NCI-H82 treated with DMSO at 0.1 percent for 48 hours (cell line): ENCODE results near the gene CELSR1.
"Not testable (repeated sequence)": the region's sequence is repeated elsewhere in the genome, so short reads cannot be mapped to it uniquely, and the experiment has no call there.

Experiments used
- DNase-seq: peaks from one replicate; lab custom pipeline; 2025; ENCODE audit not compliant: unreplicated experiment; lab: John Stamatoyannopoulos, UW

CELSR1 gene

GRCh38 chr22:46401370-46401769 lies 136.1 kb downstream of the CELSR1 start:
- no peak for DNase-seq

GRCh38 chr22:46399251-46400024 lies 138.0 kb downstream of the CELSR1 start:
- DNase-seq, result no peak

GRCh38 chr22:46397951-46398350 lies 139.5 kb downstream of the CELSR1 start:
- DNase-seq, result no peak

- no peak for DNase-seq
These were observed 139.9 kb downstream of the CELSR1 start for GRCh38 chr22:46397514-46397913.

- DNase-seq, result not testable (repeated sequence)
These were observed 140.4 kb downstream of the CELSR1 start for GRCh38 chr22:46397049-46397448.

GRCh38 chr22:46395145-46395544 lies 142.3 kb downstream of the CELSR1 start:
- no peak for DNase-seq

GRCh38 chr22:46394622-46395021 lies 142.8 kb downstream of the CELSR1 start:
- DNase-seq, result no peak

GRCh38 chr22:46393873-46394272 lies 143.5 kb downstream of the CELSR1 start:
- DNase-seq, result no peak

- no peak for DNase-seq
These were observed 145.1 kb downstream of the CELSR1 start for GRCh38 chr22:46392137-46392844.

- DNase-seq, result no peak
These were observed 145.8 kb downstream of the CELSR1 start for GRCh38 chr22:46391486-46392136.

GRCh38 chr22:46390652-46391301 lies 146.6 kb downstream of the CELSR1 start:
- peak; percentile 1 for DNase-seq

GRCh38 chr22:46390105-46390651 lies 147.2 kb downstream of the CELSR1 start:
- no peak for DNase-seq

- DNase-seq, result no peak
These were observed 148.3 kb downstream of the CELSR1 start for GRCh38 chr22:46389081-46389480.

- DNase-seq, result no peak
These were observed 148.8 kb downstream of the CELSR1 start for GRCh38 chr22:46388647-46389046.

- no peak for DNase-seq
These were observed 149.7 kb downstream of the CELSR1 start for GRCh38 chr22:46387748-46388147.

GRCh38 chr22:46386312-46386711 lies 151.1 kb downstream of the CELSR1 start:
- no peak for DNase-seq

- no peak for DNase-seq
These were observed 154.9 kb downstream of the CELSR1 start for GRCh38 chr22:46382524-46382923.

GRCh38 chr22:46381731-46382130 lies 155.7 kb downstream of the CELSR1 start:
- DNase-seq, result no peak

- no peak for DNase-seq
These were observed 156.3 kb downstream of the CELSR1 start for GRCh38 chr22:46381142-46381541.

- no peak for DNase-seq
These were observed 156.8 kb downstream of the CELSR1 start for GRCh38 chr22:46380581-46380980.

- no peak for DNase-seq
These were observed 157.4 kb downstream of the CELSR1 start for GRCh38 chr22:46380069-46380468.
